ENCODE results near the gene IRF8.

Gene IRF8

GRCh38 chr16:85880861-85881260 is 18.1 kb upstream of the IRF8 start:
- no peaks in the 10 kb centered on the region for H3K9me3 ChIP-seq (ENCODE audit: insufficient read depth, low read depth, low read length)
- no peaks in the 10 kb centered on the region for H3K79me2 ChIP-seq (ENCODE audit: insufficient read depth, low read length)
- TF ChIP-seq EZH2phosphoT487 (IDR thresholded peaks at IDR 0.05; ENCODE audit: borderline replicate concordance): no peak
- TF ChIP-seq, protein P1, sequence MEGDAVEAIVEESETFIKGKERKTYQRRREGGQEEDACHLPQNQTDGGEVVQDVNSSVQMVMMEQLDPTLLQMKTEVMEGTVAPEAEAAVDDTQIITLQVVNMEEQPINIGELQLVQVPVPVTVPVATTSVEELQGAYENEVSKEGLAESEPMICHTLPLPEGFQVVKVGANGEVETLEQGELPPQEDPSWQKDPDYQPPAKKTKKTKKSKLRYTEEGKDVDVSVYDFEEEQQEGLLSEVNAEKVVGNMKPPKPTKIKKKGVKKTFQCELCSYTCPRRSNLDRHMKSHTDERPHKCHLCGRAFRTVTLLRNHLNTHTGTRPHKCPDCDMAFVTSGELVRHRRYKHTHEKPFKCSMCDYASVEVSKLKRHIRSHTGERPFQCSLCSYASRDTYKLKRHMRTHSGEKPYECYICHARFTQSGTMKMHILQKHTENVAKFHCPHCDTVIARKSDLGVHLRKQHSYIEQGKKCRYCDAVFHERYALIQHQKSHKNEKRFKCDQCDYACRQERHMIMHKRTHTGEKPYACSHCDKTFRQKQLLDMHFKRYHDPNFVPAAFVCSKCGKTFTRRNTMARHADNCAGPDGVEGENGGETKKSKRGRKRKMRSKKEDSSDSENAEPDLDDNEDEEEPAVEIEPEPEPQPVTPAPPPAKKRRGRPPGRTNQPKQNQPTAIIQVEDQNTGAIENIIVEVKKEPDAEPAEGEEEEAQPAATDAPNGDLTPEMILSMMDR (conservative IDR thresholded peaks at IDR 0.05; ENCODE audit: low read length): no peak
- H4K20me1 ChIP-seq (ENCODE audit: insufficient read depth, low read length, poor library complexity, severe bottlenecking): no peaks in the 10 kb centered on the region
- no peak overlapping the region for H3K4me3 ChIP-seq (ENCODE audit: low read length, poor library complexity, severe bottlenecking)
- no peaks in the 10 kb centered on the region for H3K9me2 ChIP-seq (replicated peaks; ENCODE audit: low read depth, low read length)
- H3K36me3 ChIP-seq (ENCODE audit: insufficient read depth, low read length): no peaks in the 10 kb centered on the region
- H3K4me2 ChIP-seq (ENCODE audit: low read depth, low read length, poor library complexity, severe bottlenecking): no peak overlapping the region
- H3F3A ChIP-seq (ENCODE audit: low read depth): no peaks in the 10 kb centered on the region
- H3K4me1 ChIP-seq (ENCODE audit: insufficient read depth, low read length, poor library complexity, severe bottlenecking): no peaks in the 10 kb centered on the region
- no peak overlapping the region for H3K9ac ChIP-seq (ENCODE audit: low read depth, low read length, poor library complexity, severe bottlenecking)
- H3K27me3 ChIP-seq (ENCODE audit: insufficient read depth, low read length, poor library complexity, severe bottlenecking): no peaks in the 10 kb centered on the region
- H2AFZ ChIP-seq (ENCODE audit: low read length): no peak overlapping the region

DNA sequence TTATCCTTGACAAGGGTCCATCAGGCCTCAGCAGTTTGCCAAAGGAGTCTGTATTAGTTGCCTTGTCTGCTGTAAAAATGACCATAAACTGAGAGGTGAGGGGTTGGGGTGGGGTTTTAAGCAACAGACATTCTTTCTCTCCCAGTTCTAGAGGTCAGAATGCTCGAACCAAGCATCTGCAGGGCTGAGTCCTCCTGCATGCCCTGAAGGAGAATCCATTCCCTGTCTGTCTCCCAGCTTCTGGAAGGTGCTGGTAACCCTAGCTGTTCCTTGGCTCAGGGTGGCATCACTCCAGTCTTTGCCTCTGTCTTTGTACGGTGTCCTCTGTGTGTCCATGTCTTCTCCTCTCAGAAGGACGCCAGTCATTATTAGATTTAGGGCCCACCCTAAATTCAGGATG is 17.5 kb upstream of the IRF8 start:
- no peak overlapping the region for H3K9ac ChIP-seq (ENCODE audit: low read depth, low read length, poor library complexity, severe bottlenecking)
- no peaks in the 10 kb centered on the region for H4K20me1 ChIP-seq (ENCODE audit: insufficient read depth, low read length, poor library complexity, severe bottlenecking)
- no peaks in the 10 kb centered on the region for H3K9me3 ChIP-seq (ENCODE audit: insufficient read depth, low read depth, low read length)
- H3K4me1 ChIP-seq (ENCODE audit: insufficient read depth, low read length, poor library complexity, severe bottlenecking): no peaks in the 10 kb centered on the region
- H3F3A ChIP-seq (ENCODE audit: low read depth): no peaks in the 10 kb centered on the region
- H2AFZ ChIP-seq (ENCODE audit: low read length): no peak overlapping the region
- no peak for TF ChIP-seq EZH2phosphoT487 (IDR thresholded peaks at IDR 0.05; ENCODE audit: borderline replicate concordance)
- TF ChIP-seq, protein P1 (conservative IDR thresholded peaks at IDR 0.05; ENCODE audit: low read length): no peak
- H3K9me2 ChIP-seq (replicated peaks; ENCODE audit: low read depth, low read length): no peaks in the 10 kb centered on the region
- H3K4me2 ChIP-seq (ENCODE audit: low read depth, low read length, poor library complexity, severe bottlenecking): no peak overlapping the region
- no peaks in the 10 kb centered on the region for H3K79me2 ChIP-seq (ENCODE audit: insufficient read depth, low read length)
- no peaks in the 10 kb centered on the region for H3K27me3 ChIP-seq (ENCODE audit: insufficient read depth, low read length, poor library complexity, severe bottlenecking)
- H3K4me3 ChIP-seq (ENCODE audit: low read length, poor library complexity, severe bottlenecking): no peak overlapping the region
- no peaks in the 10 kb centered on the region for H3K36me3 ChIP-seq (ENCODE audit: insufficient read depth, low read length)

GRCh38 chr16:85882181-85882810 is 16.7 kb upstream of the IRF8 start:
- Histone ChIP-seq H3K4me3 (ENCODE audit: low read length, poor library complexity, severe bottlenecking) (no peak overlapping the region), H3K9me2 (replicated peaks; ENCODE audit: low read depth, low read length) (no peaks in the 10 kb centered on the region), H3K79me2 (ENCODE audit: insufficient read depth, low read length) (no peaks in the 10 kb centered on the region), H3K4me2 (ENCODE audit: low read depth, low read length, poor library complexity, severe bottlenecking) (no peak overlapping the region), H3K9me3 (ENCODE audit: insufficient read depth, low read depth, low read length) (no peaks in the 10 kb centered on the region), H3F3A (ENCODE audit: low read depth) (no peaks in the 10 kb centered on the region), H3K27me3 (ENCODE audit: insufficient read depth, low read length, poor library complexity, severe bottlenecking) (no peaks in the 10 kb centered on the region), H3K4me1 (ENCODE audit: insufficient read depth, low read length, poor library complexity, severe bottlenecking) (no peaks in the 10 kb centered on the region), H3K9ac (ENCODE audit: low read depth, low read length, poor library complexity, severe bottlenecking) (no peak overlapping the region), H2AFZ (ENCODE audit: low read length) (no peak overlapping the region), H4K20me1 (ENCODE audit: insufficient read depth, low read length, poor library complexity, severe bottlenecking) (no peaks in the 10 kb centered on the region), H3K36me3 (ENCODE audit: insufficient read depth, low read length) (no peaks in the 10 kb centered on the region)
- TF ChIP-seq, protein P1 (conservative IDR thresholded peaks at IDR 0.05; ENCODE audit: low read length): no peak
